Spleen (tissue), 7 donors: ENCODE results near the gene LMF2.

Source experiments
- POLR2A ChIP-seq, 3 donors: fragments of 450-650 bp; IDR thresholded peaks; one replicate each; pipeline ENCODE4 v1.5.1; 2017; ENCODE audit warnings: antibody characterized with exemption in 3 of 3, mild to moderate bottlenecking in 1 of 3
- TF ChIP-seq, protein P1 (sequence below), 11 experiments: fragments of 200-600 bp in 7 of 11; fragments of 450-650 bp in 4 of 11; sonication (generic) in 4 of 11; IDR thresholded peaks in 8 of 11; conservative IDR thresholded peaks in 3 of 11; 1 replicate in 7 of 11; 2 replicates in 4 of 11; pipeline versions ENCODE4 v1.4.0 to v1.8.0; 2016 to 2021; ENCODE audit warnings: antibody characterized with exemption in 11 of 11, inconsistent platforms in 4 of 11, mild to moderate bottlenecking in 1 of 11
- donor health status: DM: no; HTN: no; CAD: no; lungs with moderate emphysema.
- donor health status: DM: no; HTN: no; CAD: no.
- donor health status: DM: no; HTN: no; CAD: no.

- TF ChIP-seq, protein P1, sequence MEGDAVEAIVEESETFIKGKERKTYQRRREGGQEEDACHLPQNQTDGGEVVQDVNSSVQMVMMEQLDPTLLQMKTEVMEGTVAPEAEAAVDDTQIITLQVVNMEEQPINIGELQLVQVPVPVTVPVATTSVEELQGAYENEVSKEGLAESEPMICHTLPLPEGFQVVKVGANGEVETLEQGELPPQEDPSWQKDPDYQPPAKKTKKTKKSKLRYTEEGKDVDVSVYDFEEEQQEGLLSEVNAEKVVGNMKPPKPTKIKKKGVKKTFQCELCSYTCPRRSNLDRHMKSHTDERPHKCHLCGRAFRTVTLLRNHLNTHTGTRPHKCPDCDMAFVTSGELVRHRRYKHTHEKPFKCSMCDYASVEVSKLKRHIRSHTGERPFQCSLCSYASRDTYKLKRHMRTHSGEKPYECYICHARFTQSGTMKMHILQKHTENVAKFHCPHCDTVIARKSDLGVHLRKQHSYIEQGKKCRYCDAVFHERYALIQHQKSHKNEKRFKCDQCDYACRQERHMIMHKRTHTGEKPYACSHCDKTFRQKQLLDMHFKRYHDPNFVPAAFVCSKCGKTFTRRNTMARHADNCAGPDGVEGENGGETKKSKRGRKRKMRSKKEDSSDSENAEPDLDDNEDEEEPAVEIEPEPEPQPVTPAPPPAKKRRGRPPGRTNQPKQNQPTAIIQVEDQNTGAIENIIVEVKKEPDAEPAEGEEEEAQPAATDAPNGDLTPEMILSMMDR (IDR thresholded peaks at IDR 0.05 in 8 of 11, conservative IDR thresholded peaks at IDR 0.05 in 3 of 11): no peak
- TF ChIP-seq POLR2A (IDR thresholded peaks at IDR 0.05): no peak
Measured at GRCh38 chr22:50524676-50525103, 17.2 kb upstream of the LMF2 start.
